Peyer's patch (tissue), 4 donors: Measurements from ENCODE around the gene NAA10.

Source experiments
- CTCF ChIP-seq, 6 experiments: fragments of 450-650 bp in 4 of 6; fragments of 200-600 bp in 2 of 6; sonication (generic) in 1 of 6; IDR thresholded peaks; one replicate each; pipeline ENCODE4 v1.5.1; 2017 to 2019; ENCODE audit warnings: antibody characterized with exemption in 6 of 6, mild to moderate bottlenecking in 3 of 6, moderate library complexity in 1 of 6
- POLR2A ChIP-seq, 2 donors: fragments of 450-650 bp; IDR thresholded peaks; one replicate each; pipeline ENCODE4 v1.5.1; 2017; ENCODE audit warnings: antibody characterized with exemption in 2 of 2, mild to moderate bottlenecking in 2 of 2, moderate library complexity in 2 of 2

GRCh38 chrX:153959649-153960048 is 24.8 kb upstream of the NAA10 start:
- TF ChIP-seq CTCF (IDR thresholded peaks at IDR 0.05) (no peak), POLR2A (IDR thresholded peaks at IDR 0.05) (no peak)
